K562 (cell line): ENCODE results near the gene MCL1. TPM values are rescaled to one million over a fixed set of nuclear protein-coding genes. Genes with fewer than 3 reads are reported as not detected.

ENCODE experiments used
- CCNT2 ChIP-seq: IDR thresholded peaks from 2 replicates; pipeline ENCODE4 v1.6.1; 2011; ENCODE audit warnings: borderline replicate concordance, low read depth, mild to moderate bottlenecking, moderate library complexity, mixed read lengths, low read length; ENCODE audit not compliant: insufficient read length; ENCODE audit errors: extremely low read depth
- DACH1 ChIP-seq: fragments of 450-650 bp; IDR thresholded peaks from 2 replicates; pipeline ENCODE4 v1.6.1; 2018; ENCODE audit not compliant: partially characterized antibody
- LARP7 ChIP-seq: fragments of 450-650 bp; IDR thresholded peaks from 2 replicates; pipeline ENCODE4 v1.6.1; 2016
- MEF2A ChIP-seq: IDR thresholded peaks from 2 replicates; pipeline ENCODE4 v1.6.1; 2011; ENCODE audit warnings: low read depth, mild to moderate bottlenecking, low read length, moderate library complexity; ENCODE audit not compliant: control insufficient read depth
- NFE2L1 ChIP-seq: fragments of 450-650 bp; IDR thresholded peaks from 2 replicates; pipeline ENCODE4 v1.6.1; 2016; ENCODE audit warnings: missing genetic modification characterization, low read depth, mild to moderate bottlenecking, missing compliant biosample characterization, moderate library complexity, borderline replicate concordance
- NFIX ChIP-seq: fragments of 250-450 bp; sonication (Bioruptor Pico); IDR thresholded peaks from 2 replicates; pipeline ENCODE4 v1.4.0; 2020; ENCODE audit warnings: low read depth, mild to moderate bottlenecking, moderate library complexity
- POLR3A ChIP-seq: IDR thresholded peaks from 2 replicates; pipeline ENCODE4 v1.6.1; 2011; ENCODE audit warnings: borderline replicate concordance, mild to moderate bottlenecking, moderate library complexity; ENCODE audit not compliant: insufficient read length, insufficient read depth; ENCODE audit errors: extremely low read depth
- SMARCB1 ChIP-seq: IDR thresholded peaks from 2 replicates; pipeline ENCODE4 v1.6.1; 2011; ENCODE audit warnings: improper control_type of control experiment, low read depth; ENCODE audit not compliant: insufficient read length
- SUPT5H ChIP-seq: fragments of 450-650 bp; IDR thresholded peaks from 2 replicates; pipeline ENCODE4 v1.6.1; 2016
- ZBED1 ChIP-seq: IDR thresholded peaks from 2 replicates; pipeline ENCODE4 v1.6.1; 2014
- ZNF766 ChIP-seq: fragments of 200-800 bp; sonication (Bioruptor generic); conservative IDR thresholded peaks from 2 replicates; pipeline ENCODE4 v1.6.1; 2016; ENCODE audit warnings: missing genetic modification characterization, missing compliant biosample characterization
- polyA plus RNA-seq, 8 experiments: library from polyadenylated mRNA; depleted of rRNA in 4 of 8; stranded (reverse) in 5 of 8; unstranded in 3 of 8; fragments of >200 nt; fragmentation: Nextera tagmentation in 2 of 8; fragmentation: Illumina TruSeq in 1 of 8; extraction: Ambion mirVana in 2 of 8; extraction: Trizol in 1 of 8; gene quantifications; 2 replicates each; pipeline versions ENCODE4 v1.2.1 to v1.2.3, GENCODE V29; 2011 to 2014; ENCODE audit warnings: inconsistent platforms in 1 of 8, missing spikeins in 1 of 8
- total RNA-seq, 7 experiments: library from RNA; depleted of rRNA in 6 of 7; stranded (reverse); fragments of >200 nt in 6 of 7; fragmentation: Illumina TruSeq in 2 of 7; extraction: Trizol in 2 of 7; gene quantifications; 2 replicates each; pipeline versions ENCODE4 v1.2.1 to v1.2.3, GENCODE V29; 2011 to 2021; ENCODE audit warnings: low replicate concordance in 1 of 7
- TF ChIP-seq, protein P1 (sequence below): sonication (generic); formaldehyde crosslinking; IDR thresholded peaks from 2 replicates; pipeline ENCODE4 v1.8.0; 2022; ENCODE audit warnings: mild to moderate bottlenecking, missing genetic modification reagents
- TF ChIP-seq, protein P2 (sequence below): sonication (generic); formaldehyde crosslinking; IDR thresholded peaks from 2 replicates; pipeline ENCODE4 v1.8.0; 2022; ENCODE audit warnings: mild to moderate bottlenecking, missing genetic modification reagents, borderline replicate concordance
- TF ChIP-seq, protein P3 (sequence below): fragments of 250-450 bp; sonication (Bioruptor Pico); IDR thresholded peaks from 2 replicates; pipeline ENCODE4 v1.4.0; 2020; ENCODE audit warnings: mild to moderate bottlenecking, moderate library complexity
- TF ChIP-seq, protein P4 (sequence below): fragments of 450-650 bp; formaldehyde crosslinking; IDR thresholded peaks from 2 replicates; pipeline ENCODE4 v1.4.0; 2020; ENCODE audit warnings: mild to moderate bottlenecking, moderate library complexity

Gene MCL1
- total and polyA plus RNA-seq, 9 of the 15 experiments (the other 6 are each of a cell fraction or from before 2014, with no cell fraction given) = 27.1 to 224 (median 138) TPM

DNA sequence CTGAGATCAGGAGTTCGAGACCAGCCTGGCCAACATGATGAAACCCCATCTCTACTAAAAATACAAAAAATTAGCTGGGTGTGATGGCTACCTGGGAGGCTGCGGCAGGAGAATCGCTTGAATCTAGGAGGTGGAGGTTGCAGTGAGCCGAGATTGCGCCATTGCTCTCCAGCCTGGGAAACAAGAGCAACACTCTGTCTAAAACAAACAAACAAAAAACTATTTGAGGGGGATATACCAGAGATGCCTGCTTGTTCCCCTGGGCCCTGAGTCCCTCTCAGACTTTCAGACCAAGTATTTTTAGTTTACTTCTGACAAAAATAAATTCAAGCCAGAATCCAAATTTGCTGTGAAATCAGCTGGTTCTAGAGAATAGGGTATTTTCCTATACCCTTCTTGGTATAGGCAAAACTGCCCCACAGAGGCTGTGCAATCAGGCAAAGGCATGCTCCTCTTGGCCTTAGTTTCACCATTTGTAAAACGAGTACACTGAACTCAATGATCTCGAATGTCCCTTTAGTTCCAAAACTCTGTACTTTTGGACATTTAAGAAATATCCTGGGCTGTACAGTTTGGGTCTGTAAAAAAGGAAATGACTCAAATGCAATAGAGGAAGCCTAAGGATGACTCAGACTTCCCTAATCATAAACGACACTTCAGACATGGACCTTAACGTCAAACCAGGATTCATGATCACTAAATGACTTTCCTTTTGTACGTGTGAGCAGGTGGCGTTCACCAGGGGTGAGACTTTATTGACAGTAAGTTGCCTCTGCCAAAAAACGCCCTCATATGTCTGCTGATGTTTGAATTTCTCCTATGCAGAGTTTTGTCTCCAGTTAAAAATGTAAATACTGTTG lies 33.9 kb upstream of the MCL1 start (continued):
- TF ChIP-seq, protein P1, sequence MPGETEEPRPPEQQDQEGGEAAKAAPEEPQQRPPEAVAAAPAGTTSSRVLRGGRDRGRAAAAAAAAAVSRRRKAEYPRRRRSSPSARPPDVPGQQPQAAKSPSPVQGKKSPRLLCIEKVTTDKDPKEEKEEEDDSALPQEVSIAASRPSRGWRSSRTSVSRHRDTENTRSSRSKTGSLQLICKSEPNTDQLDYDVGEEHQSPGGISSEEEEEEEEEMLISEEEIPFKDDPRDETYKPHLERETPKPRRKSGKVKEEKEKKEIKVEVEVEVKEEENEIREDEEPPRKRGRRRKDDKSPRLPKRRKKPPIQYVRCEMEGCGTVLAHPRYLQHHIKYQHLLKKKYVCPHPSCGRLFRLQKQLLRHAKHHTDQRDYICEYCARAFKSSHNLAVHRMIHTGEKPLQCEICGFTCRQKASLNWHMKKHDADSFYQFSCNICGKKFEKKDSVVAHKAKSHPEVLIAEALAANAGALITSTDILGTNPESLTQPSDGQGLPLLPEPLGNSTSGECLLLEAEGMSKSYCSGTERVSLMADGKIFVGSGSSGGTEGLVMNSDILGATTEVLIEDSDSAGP (CRISPR knock-in tag) = no peak
- no peak for TF ChIP-seq POLR3A
- TF ChIP-seq MEF2A = no peak
- TF ChIP-seq LARP7 = no peak; the same call in 1 of the 2 replicates
- no peak for TF ChIP-seq SMARCB1
- TF ChIP-seq CCNT2 = no peak
- no peak for TF ChIP-seq ZBED1
- peak; percentile 84 for TF ChIP-seq ZNF766
- TF ChIP-seq, protein P2, sequence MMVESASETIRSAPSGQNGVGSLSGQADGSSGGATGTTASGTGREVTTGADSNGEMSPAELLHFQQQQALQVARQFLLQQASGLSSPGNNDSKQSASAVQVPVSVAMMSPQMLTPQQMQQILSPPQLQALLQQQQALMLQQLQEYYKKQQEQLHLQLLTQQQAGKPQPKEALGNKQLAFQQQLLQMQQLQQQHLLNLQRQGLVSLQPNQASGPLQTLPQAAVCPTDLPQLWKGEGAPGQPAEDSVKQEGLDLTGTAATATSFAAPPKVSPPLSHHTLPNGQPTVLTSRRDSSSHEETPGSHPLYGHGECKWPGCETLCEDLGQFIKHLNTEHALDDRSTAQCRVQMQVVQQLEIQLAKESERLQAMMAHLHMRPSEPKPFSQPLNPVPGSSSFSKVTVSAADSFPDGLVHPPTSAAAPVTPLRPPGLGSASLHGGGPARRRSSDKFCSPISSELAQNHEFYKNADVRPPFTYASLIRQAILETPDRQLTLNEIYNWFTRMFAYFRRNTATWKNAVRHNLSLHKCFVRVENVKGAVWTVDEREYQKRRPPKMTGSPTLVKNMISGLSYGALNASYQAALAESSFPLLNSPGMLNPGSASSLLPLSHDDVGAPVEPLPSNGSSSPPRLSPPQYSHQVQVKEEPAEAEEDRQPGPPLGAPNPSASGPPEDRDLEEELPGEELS = no peak
- no peak for TF ChIP-seq DACH1
- 0 out of 2 replicates have a peak, but pooled peaks have one; percentile 11 for TF ChIP-seq NFE2L1
- TF ChIP-seq SUPT5H = no peak
- TF ChIP-seq, protein P3, sequence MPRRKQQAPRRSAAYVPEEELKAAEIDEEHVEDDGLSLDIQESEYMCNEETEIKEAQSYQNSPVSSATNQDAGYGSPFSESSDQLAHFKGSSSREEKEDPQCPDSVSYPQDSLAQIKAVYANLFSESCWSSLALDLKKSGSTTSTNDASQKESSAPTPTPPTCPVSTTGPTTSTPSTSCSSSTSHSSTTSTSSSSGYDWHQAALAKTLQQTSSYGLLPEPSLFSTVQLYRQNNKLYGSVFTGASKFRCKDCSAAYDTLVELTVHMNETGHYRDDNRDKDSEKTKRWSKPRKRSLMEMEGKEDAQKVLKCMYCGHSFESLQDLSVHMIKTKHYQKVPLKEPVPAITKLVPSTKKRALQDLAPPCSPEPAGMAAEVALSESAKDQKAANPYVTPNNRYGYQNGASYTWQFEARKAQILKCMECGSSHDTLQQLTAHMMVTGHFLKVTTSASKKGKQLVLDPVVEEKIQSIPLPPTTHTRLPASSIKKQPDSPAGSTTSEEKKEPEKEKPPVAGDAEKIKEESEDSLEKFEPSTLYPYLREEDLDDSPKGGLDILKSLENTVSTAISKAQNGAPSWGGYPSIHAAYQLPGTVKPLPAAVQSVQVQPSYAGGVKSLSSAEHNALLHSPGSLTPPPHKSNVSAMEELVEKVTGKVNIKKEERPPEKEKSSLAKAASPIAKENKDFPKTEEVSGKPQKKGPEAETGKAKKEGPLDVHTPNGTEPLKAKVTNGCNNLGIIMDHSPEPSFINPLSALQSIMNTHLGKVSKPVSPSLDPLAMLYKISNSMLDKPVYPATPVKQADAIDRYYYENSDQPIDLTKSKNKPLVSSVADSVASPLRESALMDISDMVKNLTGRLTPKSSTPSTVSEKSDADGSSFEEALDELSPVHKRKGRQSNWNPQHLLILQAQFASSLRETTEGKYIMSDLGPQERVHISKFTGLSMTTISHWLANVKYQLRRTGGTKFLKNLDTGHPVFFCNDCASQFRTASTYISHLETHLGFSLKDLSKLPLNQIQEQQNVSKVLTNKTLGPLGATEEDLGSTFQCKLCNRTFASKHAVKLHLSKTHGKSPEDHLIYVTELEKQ (CRISPR knock-in tag) = no peak
- no peak for TF ChIP-seq NFIX
- TF ChIP-seq, protein P4, sequence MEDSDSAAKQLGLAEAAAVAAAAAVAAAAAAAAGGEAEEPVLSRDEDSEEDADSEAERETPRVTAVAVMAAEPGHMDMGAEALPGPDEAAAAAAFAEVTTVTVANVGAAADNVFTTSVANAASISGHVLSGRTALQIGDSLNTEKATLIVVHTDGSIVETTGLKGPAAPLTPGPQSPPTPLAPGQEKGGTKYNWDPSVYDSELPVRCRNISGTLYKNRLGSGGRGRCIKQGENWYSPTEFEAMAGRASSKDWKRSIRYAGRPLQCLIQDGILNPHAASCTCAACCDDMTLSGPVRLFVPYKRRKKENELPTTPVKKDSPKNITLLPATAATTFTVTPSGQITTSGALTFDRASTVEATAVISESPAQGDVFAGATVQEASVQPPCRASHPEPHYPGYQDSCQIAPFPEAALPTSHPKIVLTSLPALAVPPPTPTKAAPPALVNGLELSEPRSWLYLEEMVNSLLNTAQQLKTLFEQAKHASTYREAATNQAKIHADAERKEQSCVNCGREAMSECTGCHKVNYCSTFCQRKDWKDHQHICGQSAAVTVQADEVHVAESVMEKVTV (CRISPR knock-in tag) = peak; percentile 41; the same call in 1 of the 2 replicates
